Lung (tissue), 12 donors: ENCODE measurements around the gene TMEM164. TPM values are rescaled to one million over a fixed set of nuclear protein-coding genes. Genes with fewer than 3 reads are reported as not detected.

ENCODE experiments used
- ATAC-seq: fragments of 200-7000 bp; cut with Tn5 transposase; one replicate; pipeline ENCODE4 v1.9.1; 2020; ENCODE audit warnings: moderate number of reproducible peaks; ENCODE audit not compliant: insufficient read depth, low FRiP score
- DNase-seq, 3 donors: peaks; one replicate each; pipeline ENCODE4 v3.0.0-alpha.2; 2013 to 2017
- H3K27ac ChIP-seq, 2 donors: one replicate each; pipeline ENCODE4 v1.5.1; 2013; ENCODE audit warnings: mild to moderate bottlenecking in 2 of 2, moderate library complexity in 2 of 2, control low read depth in 1 of 2, inconsistent platforms in 1 of 2, low read depth in 1 of 2, low read length in 1 of 2
- H3K27me3 ChIP-seq, 3 donors: one replicate each; pipeline ENCODE4 v1.5.1; 2013; ENCODE audit warnings: low read length in 2 of 3; ENCODE audit not compliant: control insufficient read depth in 3 of 3, insufficient read depth in 3 of 3
- H3K36me3 ChIP-seq, 4 donors: one replicate each; pipeline ENCODE4 v1.5.1; 2013; ENCODE audit warnings: low read length in 4 of 4, mild to moderate bottlenecking in 1 of 4, moderate library complexity in 1 of 4; ENCODE audit not compliant: control insufficient read depth in 4 of 4, insufficient read depth in 4 of 4
- H3K4me1 ChIP-seq, 5 donors: one replicate each; pipeline ENCODE4 v1.5.1; 2013; ENCODE audit warnings: low read length in 5 of 5, mild to moderate bottlenecking in 2 of 5, moderate library complexity in 1 of 5; ENCODE audit not compliant: control insufficient read depth in 5 of 5, insufficient read depth in 5 of 5
- H3K4me3 ChIP-seq: one replicate; pipeline ENCODE4 v1.5.1; 2013; ENCODE audit warnings: mild to moderate bottlenecking, control low read depth, moderate library complexity
- H3K9ac ChIP-seq, 2 donors: one replicate each; pipeline ENCODE4 v1.5.1; 2013; ENCODE audit warnings: low read length in 2 of 2, control low read depth in 1 of 2; ENCODE audit not compliant: insufficient read depth in 1 of 2
- H3K9me3 ChIP-seq, 4 donors: one replicate each; pipeline ENCODE4 v1.5.1; 2013; ENCODE audit warnings: low read length in 3 of 4, mild to moderate bottlenecking in 1 of 4, moderate library complexity in 1 of 4; ENCODE audit not compliant: control insufficient read depth in 4 of 4, insufficient read depth in 3 of 4
- CTCF ChIP-seq: IDR thresholded peaks from 2 replicates; pipeline ENCODE4 v1.5.1; 2012; ENCODE audit warnings: mild to moderate bottlenecking; ENCODE audit errors: control extremely low read depth, extremely low read depth
- WGBS, 2 donors: extraction: QIAGEN DNeasy Blood & Tissue Kit; methylation state at CpG; one replicate each; pipeline ENCODE4 v1.1.7; 2013; 5-methylcytosine and 5-hydroxymethylcytosine counted together
- polyA plus RNA-seq, 2 donors: library from polyadenylated mRNA; stranded (reverse); fragments of 200-250 nt; gene quantifications; one replicate each; pipeline ENCODE4 v1.2.1, GENCODE V29; 2013
- total RNA-seq, 2 donors: library from RNA; depleted of rRNA in 1 of 2; stranded (reverse); fragments of >200 nt in 1 of 2; gene quantifications; one replicate each; pipeline ENCODE4 v1.2.1, GENCODE V29; 2014 to 2021
- donor health status: control.
- donor health status: control.
- donor health status: Bipolar disorder and iron deficiency.
- donor health status: healthy.
- donor health status: DM: yes; HTN: yes; CAD: no.

Gene TMEM164
- total and polyA plus RNA-seq, 4 donors = 22.4 to 87.0 (median 38.0) TPM

DNA sequence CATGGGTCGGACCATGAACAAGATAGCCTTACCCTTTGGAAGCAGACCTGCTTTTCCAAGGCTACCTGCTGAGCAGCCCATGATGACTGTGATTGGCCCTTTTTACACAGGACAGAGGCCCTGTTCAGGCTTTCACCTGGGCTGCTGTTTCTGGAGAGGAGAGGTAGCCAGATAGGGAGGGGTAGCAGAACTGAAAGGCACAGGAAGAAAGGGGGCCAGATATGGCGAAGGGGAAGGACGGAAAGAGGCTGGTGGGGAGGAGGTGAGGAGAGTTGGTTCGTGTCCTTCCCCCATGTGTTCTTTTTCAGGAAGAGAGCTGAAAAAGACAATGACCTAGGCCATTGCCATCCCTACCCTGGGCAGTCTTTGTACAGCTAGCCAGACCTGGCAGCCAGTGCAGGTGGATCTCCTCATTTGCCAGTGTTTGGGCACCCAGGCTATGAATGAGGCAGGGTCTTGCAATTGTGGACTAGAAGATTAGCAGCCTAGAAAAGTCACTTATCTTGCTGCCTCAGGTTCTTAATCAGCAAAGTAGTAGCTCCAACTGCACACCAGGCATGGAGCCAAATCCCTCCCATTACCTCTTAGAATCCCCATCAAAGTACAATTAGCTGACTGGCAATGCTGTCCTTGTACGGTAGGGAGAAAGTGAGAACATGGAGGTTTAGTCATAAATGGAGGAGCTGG is 175.4 kb downstream of the TMEM164 start:
- WGBS, 2 donors = 73 to 93% methylated on average over 4 to 5 of the region's 5 CpGs
- Histone ChIP-seq H3K27me3 (peaks cover 0 to 31% (median 9%) of the 10 kb centered on the region in 3 donors), H3K27ac (no peak overlapping the region), H3K4me3 (no peak overlapping the region), H3K36me3 (peaks cover 0 to 2% (median 0%) of the 10 kb centered on the region in 4 donors), H3K9me3 (peaks cover 0 to 3% (median 0%) of the 10 kb centered on the region in 4 donors), H3K4me1 (peaks cover 0 to 6% (median 1%) of the 10 kb centered on the region in 5 donors), H3K9ac (no peak overlapping the region)
- ATAC-seq (no peak), DNase-seq (no peak)
- no peak for TF ChIP-seq CTCF

DNA sequence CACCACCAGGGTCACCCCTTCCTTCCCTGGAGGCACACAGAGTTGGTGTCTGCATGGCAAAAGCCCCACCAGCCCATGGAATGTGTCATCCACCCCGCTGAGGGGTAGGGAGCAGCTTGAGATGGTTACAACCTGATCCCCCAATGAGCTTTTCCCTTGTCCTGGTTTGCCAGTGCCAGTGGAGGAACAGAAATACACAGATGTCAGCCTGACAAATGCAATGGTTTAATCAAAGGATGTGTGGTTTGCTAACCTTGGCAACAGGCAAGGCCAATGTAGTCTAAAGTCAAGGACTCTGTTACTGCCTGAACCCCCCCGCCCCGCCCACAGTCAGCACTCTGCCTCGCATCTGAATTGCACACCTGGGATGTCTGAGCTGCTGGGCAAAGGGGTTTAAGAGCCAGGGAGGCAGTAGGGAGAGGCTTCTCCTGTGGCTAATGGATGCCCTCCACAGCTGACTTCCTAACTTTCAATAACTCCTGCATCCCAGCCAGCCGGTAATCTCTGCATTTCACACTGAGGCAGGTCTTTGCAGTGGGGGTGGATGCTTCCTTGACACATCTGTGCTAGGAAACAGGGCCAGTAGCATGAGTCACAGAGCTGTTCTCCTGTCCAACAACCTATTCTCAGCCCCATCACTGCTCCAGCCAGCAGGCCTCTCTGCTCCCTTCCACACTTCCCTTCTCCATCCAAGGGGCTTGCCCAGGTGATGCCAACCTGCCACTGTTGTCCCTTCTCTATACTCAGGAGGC is 177.4 kb downstream of the TMEM164 start:
- Histone ChIP-seq H3K27ac (no peak overlapping the region), H3K4me1 (peaks cover 0 to 3% (median 1%) of the 10 kb centered on the region in 5 donors), H3K9me3 (peaks cover 0 to 3% (median 0%) of the 10 kb centered on the region in 4 donors), H3K36me3 (peaks cover 0 to 4% (median 1%) of the 10 kb centered on the region in 4 donors), H3K27me3 (peaks cover 0 to 31% (median 11%) of the 10 kb centered on the region in 3 donors), H3K9ac (no peak overlapping the region), H3K4me3 (no peak overlapping the region)
- no peak for DNase-seq
- 75 to 84% methylated on average over 3 to 5 of the region's 5 CpGs for WGBS, 2 donors
- no peak for ATAC-seq
- TF ChIP-seq CTCF = no peak

DNA sequence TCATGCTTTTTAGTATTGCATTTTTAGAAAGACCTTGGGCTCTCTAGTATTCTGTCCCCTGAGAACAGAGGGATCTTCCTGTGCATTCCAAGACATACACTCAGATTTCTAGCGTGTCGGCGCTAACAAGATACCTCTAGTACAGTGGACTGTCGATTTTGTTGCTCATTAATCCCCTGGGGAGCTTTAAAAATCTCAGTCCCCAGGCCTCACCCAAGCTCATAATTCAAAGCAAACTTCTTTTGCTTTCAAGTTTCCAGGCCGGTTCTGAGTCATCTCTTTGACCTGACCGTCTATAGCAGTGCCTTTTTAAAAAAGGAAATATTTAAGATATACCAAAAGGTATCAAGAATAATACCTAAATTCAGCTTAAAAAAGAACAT is 178.0 kb downstream of the TMEM164 start:
- Histone ChIP-seq H3K9me3 (peaks cover 0 to 3% (median 0%) of the 10 kb centered on the region in 4 donors), H3K36me3 (peaks cover 0 to 4% (median 1%) of the 10 kb centered on the region in 4 donors), H3K27me3 (peaks cover 0 to 31% (median 11%) of the 10 kb centered on the region in 3 donors), H3K27ac (no peak overlapping the region), H3K9ac (no peak overlapping the region), H3K4me1 (peaks cover 0 to 3% (median 1%) of the 10 kb centered on the region in 5 donors), H3K4me3 (no peak overlapping the region)
- TF ChIP-seq CTCF = no peak
- ATAC-seq (no peak), DNase-seq (no peak)
- WGBS, 2 donors = 72 to 78% methylated on average over 6 of the region's 6 CpGs
